ENCODE results near the gene SELENOP. TPM values are rescaled to one million over a fixed set of nuclear protein-coding genes. Genes with fewer than 3 reads are reported as not detected.

The SELENOP gene
- total and polyA plus RNA-seq, 9 of the 15 experiments (the other 6 are each of a cell fraction or from before 2014, with no cell fraction given), result 3.2 to 6.3 (median 4.5) TPM

DNA sequence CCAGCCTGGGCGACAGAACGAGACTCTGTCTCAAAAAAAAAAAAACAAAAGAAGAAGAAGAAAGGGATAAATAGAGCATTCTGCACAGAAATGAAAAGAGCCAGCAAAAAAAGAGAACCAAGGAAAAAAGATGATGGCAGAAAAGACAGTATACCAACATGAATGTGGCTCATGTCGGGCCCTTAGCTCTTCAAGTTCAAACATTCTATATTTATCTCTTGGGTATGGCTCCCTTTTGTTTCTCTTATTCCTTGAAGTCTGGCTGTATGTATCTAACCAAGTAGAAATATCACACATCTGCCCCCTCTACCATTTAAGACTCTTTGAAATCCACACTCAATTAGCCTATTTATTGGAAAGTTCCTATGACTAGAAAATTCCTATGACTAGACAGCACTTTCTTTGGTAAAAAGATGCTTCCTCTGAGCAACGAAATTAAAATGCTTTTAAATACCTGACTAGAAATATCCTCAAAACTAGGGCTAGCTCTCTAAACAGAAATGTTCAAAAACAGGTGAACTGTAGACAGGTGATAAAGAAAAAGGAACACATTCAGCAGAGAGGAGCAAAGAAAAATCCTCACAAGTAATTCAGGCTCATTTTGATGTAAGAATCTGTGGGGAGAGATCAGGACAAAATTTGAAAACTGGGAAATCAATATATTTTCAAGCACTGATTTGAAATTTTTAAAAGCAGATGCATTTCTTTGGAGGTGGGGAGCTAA, 2.6 kb downstream of the SELENOP start (continued):
- TF ChIP-seq SNRNP70 (optimal IDR thresholded peaks at IDR 0.05; ENCODE audit: low read depth, low read length) (no peak), ZNF124 (CRISPR knock-in tag; IDR thresholded peaks at IDR 0.05) (no peak), HDAC6 (IDR thresholded peaks at IDR 0.05; ENCODE audit: low read depth, low read length) (no peak), TOE1 (IDR thresholded peaks at IDR 0.05; ENCODE audit: borderline replicate concordance) (no peak), TOE1 (CRISPR knock-in tag; IDR thresholded peaks at IDR 0.05; ENCODE audit: borderline replicate concordance, low read depth) (no peak), TBL1XR1 (IDR thresholded peaks at IDR 0.05; ENCODE audit: low read length in 2 of 2) (no peak), KAT2B (IDR thresholded peaks at IDR 0.05; ENCODE audit: low read depth, low read length) (no peak)
- TF ChIP-seq, protein P1, sequence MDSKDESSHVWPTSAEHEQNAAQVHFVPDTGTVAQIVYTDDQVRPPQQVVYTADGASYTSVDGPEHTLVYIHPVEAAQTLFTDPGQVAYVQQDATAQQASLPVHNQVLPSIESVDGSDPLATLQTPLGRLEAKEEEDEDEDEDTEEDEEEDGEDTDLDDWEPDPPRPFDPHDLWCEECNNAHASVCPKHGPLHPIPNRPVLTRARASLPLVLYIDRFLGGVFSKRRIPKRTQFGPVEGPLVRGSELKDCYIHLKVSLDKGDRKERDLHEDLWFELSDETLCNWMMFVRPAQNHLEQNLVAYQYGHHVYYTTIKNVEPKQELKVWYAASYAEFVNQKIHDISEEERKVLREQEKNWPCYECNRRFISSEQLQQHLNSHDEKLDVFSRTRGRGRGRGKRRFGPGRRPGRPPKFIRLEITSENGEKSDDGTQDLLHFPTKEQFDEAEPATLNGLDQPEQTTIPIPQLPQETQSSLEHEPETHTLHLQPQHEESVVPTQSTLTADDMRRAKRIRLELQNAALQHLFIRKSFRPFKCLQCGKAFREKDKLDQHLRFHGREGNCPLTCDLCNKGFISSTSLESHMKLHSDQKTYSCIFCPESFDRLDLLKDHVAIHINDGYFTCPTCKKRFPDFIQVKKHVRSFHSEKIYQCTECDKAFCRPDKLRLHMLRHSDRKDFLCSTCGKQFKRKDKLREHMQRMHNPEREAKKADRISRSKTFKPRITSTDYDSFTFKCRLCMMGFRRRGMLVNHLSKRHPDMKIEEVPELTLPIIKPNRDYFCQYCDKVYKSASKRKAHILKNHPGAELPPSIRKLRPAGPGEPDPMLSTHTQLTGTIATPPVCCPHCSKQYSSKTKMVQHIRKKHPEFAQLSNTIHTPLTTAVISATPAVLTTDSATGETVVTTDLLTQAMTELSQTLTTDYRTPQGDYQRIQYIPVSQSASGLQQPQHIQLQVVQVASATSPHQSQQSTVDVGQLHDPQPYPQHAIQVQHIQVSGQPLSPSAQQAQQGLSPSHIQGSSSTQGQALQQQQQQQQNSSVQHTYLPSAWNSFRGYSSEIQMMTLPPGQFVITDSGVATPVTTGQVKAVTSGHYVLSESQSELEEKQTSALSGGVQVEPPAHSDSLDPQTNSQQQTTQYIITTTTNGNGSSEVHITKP (IDR thresholded peaks at IDR 0.05; ENCODE audit: partially characterized antibody), result no peak

Data from K562 (cell line).